Nephron progenitor cell (in vitro differentiated cells): ENCODE measurements around the gene NRXN2.

ENCODE experiments used
- DNase-seq: peaks from one replicate; pipeline ENCODE4 v3.0.0; 2021
- H3K27ac Mint-ChIP-seq: 2 replicates; pipeline ENCODE4 v1.8.0; 2021; ENCODE audit warnings: mild to moderate bottlenecking, moderate library complexity, mixed read lengths
- H3K27me3 Mint-ChIP-seq: 2 replicates; pipeline ENCODE4 v1.8.0; 2021; ENCODE audit warnings: mild to moderate bottlenecking, low read depth, mixed read lengths; ENCODE audit not compliant: poor library complexity
- H3K36me3 Mint-ChIP-seq: 2 replicates; pipeline ENCODE4 v1.8.0; 2021; ENCODE audit warnings: low read depth, mixed read lengths
- H3K4me1 Mint-ChIP-seq: 2 replicates; pipeline ENCODE4 v1.8.0; 2021; ENCODE audit warnings: mixed read lengths
- H3K4me3 Mint-ChIP-seq: 2 replicates; pipeline ENCODE4 v1.8.0; 2021; ENCODE audit warnings: mild to moderate bottlenecking, moderate library complexity, mixed read lengths
- H3K9me3 Mint-ChIP-seq: 2 replicates; pipeline ENCODE4 v1.8.0; 2021; ENCODE audit warnings: mild to moderate bottlenecking, moderate library complexity, mixed read lengths
- TF ChIP-seq, protein P1 (sequence below): fragments of 200-600 bp; sonication (generic); IDR thresholded peaks from 2 replicates; pipeline ENCODE4 v1.5.0; 2021; ENCODE audit warnings: antibody characterized with exemption

Gene NRXN2

DNA sequence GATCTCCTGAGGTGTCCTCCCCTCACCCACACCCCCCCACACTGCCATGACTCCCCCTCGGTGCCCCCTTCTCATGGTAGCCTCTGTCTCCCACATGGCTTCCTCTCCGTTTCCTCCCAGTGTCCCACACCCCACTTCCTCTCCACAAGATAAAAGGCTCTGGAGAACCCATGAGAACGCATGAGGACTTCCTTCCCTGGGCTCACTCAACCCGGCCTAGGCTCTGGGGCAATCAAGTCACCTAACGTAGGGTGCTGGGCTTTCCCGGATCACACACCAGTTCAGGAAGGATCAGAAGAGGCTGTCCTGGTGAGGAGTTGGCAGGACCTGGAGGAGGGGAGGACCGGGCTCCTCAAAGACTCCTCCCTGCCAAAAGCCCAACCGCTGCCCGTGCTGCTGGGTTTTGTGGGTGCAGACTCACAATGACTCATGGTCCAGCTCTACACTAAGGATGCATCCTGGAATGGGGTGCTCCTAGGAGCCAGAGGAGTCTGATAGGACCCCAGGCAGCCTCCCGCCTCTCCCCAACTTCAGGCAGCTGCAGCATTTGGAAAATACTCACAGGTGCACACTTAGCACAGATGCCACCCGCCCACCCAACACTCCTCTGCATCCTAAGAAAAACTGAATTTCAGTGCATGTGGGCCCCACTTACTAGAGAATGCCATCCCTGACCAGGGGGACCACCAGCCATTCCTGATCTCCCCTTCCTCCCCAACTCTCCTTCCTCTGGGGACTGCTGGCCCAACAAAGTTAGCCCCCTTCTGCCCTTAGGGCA, 110.9 kb downstream of the NRXN2 start:
- Mint-ChIP-seq H3K4me3 (no peak overlapping the region), H3K27me3 (peaks cover 19% of the 10 kb centered on the region), H3K36me3 (no peaks in the 10 kb centered on the region), H3K4me1 (peaks cover 29% of the 10 kb centered on the region), H3K27ac (no peak overlapping the region), H3K9me3 (no peaks in the 10 kb centered on the region)
- TF ChIP-seq, protein P1, sequence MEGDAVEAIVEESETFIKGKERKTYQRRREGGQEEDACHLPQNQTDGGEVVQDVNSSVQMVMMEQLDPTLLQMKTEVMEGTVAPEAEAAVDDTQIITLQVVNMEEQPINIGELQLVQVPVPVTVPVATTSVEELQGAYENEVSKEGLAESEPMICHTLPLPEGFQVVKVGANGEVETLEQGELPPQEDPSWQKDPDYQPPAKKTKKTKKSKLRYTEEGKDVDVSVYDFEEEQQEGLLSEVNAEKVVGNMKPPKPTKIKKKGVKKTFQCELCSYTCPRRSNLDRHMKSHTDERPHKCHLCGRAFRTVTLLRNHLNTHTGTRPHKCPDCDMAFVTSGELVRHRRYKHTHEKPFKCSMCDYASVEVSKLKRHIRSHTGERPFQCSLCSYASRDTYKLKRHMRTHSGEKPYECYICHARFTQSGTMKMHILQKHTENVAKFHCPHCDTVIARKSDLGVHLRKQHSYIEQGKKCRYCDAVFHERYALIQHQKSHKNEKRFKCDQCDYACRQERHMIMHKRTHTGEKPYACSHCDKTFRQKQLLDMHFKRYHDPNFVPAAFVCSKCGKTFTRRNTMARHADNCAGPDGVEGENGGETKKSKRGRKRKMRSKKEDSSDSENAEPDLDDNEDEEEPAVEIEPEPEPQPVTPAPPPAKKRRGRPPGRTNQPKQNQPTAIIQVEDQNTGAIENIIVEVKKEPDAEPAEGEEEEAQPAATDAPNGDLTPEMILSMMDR = no peak
- no peak for DNase-seq

DNA sequence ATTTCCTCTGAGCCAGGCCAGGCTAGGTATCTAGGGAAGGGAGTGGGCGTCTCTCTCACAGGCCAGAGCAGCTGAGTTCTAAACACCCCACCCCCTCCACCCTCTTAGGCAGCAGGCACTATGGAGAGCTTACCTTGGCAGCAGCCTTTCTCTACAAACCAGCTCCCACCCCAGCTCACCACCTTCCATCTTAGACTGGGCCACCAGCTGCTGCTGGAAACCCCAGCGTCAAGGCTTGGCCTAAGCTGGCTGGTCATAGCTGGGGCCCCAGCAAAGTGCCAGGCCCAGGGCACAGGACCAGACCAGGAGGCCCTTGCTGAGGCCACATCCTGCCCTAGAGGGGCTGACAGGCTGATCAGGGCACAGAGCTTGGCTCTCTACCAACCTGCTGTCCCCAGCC, 111.8 kb downstream of the NRXN2 start:
- no peaks in the 10 kb centered on the region for H3K36me3 Mint-ChIP-seq
- no peaks in the 10 kb centered on the region for H3K9me3 Mint-ChIP-seq
- H3K27ac Mint-ChIP-seq = no peak overlapping the region
- peaks cover 19% of the 10 kb centered on the region for H3K27me3 Mint-ChIP-seq
- no peak for DNase-seq
- H3K4me3 Mint-ChIP-seq = no peak overlapping the region
- TF ChIP-seq, protein P1 = no peak
- H3K4me1 Mint-ChIP-seq = peaks cover 34% of the 10 kb centered on the region

- H3K27ac Mint-ChIP-seq = no peak overlapping the region
- no peak for DNase-seq
- H3K4me1 Mint-ChIP-seq = peaks cover 34% of the 10 kb centered on the region
- H3K27me3 Mint-ChIP-seq = peaks cover 15% of the 10 kb centered on the region
- H3K9me3 Mint-ChIP-seq = no peaks in the 10 kb centered on the region
- no peaks in the 10 kb centered on the region for H3K36me3 Mint-ChIP-seq
- no peak overlapping the region for H3K4me3 Mint-ChIP-seq
- TF ChIP-seq, protein P1 = no peak
These were observed 112.4 kb downstream of the NRXN2 start for GRCh38 chr11:64610596-64610995.

DNA sequence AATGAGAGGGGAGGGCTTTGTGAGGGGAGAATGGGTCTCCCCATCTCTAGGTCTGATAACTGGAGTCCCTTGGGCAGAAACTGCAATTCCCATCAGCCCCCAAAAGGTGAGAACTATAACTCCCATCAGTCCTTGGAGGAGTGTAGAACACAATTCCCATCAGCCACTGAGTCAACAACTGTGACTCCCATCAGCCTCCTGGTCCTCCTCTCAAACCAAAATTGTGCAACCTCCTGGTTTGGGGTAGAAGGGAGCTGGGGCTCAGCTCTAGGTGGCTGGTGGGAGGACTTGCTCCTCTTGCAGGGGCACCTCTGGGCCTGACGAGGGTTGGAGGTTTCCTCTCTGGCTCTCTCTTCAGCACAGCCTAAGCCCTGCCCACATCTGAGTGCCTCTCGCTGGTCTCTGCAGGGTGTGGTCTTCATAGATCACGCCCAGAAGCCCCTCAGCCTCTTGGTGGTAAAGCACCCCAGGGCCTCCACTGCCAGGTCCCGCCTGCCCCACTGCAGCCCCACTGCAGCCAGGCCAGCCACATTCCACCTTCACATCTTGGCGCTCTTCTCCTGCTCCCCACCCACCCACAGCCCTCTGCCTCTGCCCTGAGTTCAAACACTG, 113.5 kb downstream of the NRXN2 start:
- peaks cover 20% of the 10 kb centered on the region for H3K27me3 Mint-ChIP-seq
- no peaks in the 10 kb centered on the region for H3K36me3 Mint-ChIP-seq
- peaks cover 33% of the 10 kb centered on the region for H3K4me1 Mint-ChIP-seq
- no peak overlapping the region for H3K4me3 Mint-ChIP-seq
- no peak for DNase-seq
- TF ChIP-seq, protein P1 = no peak
- no peaks in the 10 kb centered on the region for H3K9me3 Mint-ChIP-seq
- peak overlapping the region; percentile 24 for H3K27ac Mint-ChIP-seq

GRCh38 chr11:64608636-64609035, 114.4 kb downstream of the NRXN2 start:
- H3K27me3 Mint-ChIP-seq = peaks cover 23% of the 10 kb centered on the region
- TF ChIP-seq, protein P1 = no peak
- H3K27ac Mint-ChIP-seq = peak overlapping the region; percentile 40
- DNase-seq = no peak
- H3K36me3 Mint-ChIP-seq = no peaks in the 10 kb centered on the region
- no peaks in the 10 kb centered on the region for H3K9me3 Mint-ChIP-seq
- peaks cover 27% of the 10 kb centered on the region for H3K4me1 Mint-ChIP-seq
- H3K4me3 Mint-ChIP-seq = no peak overlapping the region

- Mint-ChIP-seq H3K36me3 (no peaks in the 10 kb centered on the region), H3K27ac (peak overlapping the region; percentile 20), H3K4me3 (no peak overlapping the region), H3K27me3 (peaks cover 23% of the 10 kb centered on the region), H3K4me1 (peaks cover 26% of the 10 kb centered on the region), H3K9me3 (no peaks in the 10 kb centered on the region)
- no peak for DNase-seq
- TF ChIP-seq, protein P1 = no peak
These were observed 115.0 kb downstream of the NRXN2 start for GRCh38 chr11:64608046-64608445.
